ENCODE results near the gene UBAP1L.
"Not testable (repeated sequence)": the region's sequence is repeated elsewhere in the genome, so short reads cannot be mapped to it uniquely, and the experiment has no call there.

The UBAP1L gene

DNA sequence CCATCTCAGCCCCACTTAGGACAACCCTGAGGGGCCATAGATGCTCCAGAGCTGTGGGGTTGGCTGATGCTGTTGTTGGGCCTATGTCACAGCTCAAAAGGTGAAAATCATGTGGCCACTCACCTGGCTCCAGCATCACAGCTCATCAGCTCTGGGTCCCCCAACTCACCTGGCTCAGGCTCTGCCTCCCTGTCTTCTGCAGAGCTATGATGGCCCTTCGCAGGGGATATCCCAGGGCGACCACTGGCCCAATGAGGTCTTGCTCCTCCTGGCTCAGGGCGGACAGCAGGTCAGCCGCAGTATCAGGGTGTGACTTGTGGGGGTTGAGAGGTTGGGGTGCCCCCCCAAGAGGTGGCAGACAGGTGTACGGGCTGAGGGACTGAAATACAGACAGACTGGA lies 15.7 kb downstream of the UBAP1L start:
- no peak for DNase-seq

GRCh38 chr15:65097651-65098263 lies 17.2 kb downstream of the UBAP1L start:
- no peak for DNase-seq

DNA sequence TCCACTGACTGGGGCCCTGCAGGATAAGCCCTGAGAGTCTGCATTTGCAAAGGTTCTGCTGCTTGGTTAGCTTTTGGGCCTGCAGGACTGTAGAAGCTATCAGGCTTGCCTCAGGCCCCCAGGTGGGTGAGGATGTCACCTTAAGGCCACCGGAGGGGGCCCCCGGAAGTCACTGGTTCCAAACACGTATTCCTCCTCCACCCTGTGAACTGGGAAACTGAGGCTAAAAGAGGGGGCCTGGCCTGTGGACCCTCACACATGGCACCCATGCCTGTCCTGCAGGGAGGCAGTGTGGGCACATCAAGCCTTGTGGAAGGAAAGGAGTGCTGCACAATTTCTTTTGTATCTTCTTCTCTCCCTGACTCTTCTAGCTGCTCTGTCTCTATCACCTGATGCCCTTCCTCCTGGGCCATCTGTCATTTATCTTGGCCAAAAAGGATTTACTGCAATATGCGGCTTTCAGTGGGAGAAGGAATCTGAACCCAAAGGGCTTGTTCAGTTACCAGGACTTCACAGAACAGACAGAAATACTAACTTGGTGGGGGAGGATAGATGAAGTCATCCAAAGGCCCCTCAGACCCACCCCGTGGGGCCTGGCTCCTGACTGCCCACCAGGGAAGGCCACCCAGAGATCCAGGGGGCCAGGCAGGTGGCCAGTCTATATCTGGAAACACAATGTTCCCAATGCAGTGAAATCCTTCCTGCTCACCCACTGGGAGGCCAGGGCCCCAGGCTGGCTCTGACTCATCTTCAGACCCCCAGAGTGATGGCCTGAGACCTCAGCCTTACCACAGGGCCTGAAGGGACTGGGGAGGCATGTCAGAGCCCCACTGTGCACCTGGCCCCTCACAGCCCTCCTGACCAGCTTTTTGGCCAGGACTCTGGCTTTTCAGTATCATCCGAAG lies 18.3 kb downstream of the UBAP1L start:
- no peak for DNase-seq

DNA sequence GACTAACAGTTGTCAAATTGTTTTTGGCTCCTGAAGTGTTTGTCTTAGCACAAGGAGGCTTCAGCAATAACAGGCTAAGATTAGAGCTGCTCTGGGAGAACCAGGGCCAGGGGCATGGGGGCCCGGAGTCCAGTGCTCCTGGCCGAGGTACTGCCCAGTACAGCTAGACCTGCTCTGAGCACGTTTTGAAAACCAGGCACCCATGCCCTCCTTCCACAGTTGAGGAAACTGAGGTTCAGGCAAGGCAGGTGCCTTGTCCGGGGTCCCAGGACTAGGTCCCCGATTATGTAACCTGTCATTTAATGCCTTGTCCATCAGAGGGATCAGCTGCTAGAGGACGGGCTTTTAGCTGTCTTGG lies 19.3 kb downstream of the UBAP1L start:
- DNase-seq = no peak

DNA sequence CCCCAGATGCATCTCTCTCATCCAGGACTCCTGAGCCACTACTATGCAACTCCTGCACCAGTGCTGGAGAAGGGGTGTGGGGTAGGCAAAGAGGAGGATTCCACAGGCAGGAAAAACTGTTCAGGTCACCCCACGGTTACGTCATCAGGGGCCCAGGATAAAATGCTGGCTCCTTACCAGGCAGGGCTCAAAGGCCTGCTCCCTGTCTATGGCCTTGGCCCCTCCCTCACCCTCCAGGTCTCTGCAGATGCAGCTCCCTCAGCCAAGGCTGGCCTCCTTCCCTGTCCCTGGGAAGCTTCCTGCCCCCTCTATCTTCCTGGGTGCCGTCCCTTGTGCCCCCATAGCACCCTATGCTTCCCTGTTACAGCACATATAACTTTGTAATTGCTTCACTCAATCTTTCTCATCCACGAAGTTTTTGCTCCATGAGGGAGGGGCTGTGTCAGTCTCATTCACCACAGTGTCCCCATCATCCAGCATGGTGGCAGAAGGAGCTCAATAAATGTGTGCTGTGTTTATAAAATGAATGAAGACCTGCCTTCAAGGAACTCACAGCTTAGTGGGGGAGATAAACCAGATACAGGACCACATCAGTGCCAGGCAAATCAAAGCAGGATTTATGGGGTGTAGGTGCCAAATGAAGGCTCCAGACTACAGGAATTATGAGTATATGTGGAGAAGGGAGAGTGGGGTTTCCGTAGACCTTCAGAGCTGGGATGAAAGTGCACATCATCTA lies 19.8 kb downstream of the UBAP1L start:
- DNase-seq = no peak

DNA sequence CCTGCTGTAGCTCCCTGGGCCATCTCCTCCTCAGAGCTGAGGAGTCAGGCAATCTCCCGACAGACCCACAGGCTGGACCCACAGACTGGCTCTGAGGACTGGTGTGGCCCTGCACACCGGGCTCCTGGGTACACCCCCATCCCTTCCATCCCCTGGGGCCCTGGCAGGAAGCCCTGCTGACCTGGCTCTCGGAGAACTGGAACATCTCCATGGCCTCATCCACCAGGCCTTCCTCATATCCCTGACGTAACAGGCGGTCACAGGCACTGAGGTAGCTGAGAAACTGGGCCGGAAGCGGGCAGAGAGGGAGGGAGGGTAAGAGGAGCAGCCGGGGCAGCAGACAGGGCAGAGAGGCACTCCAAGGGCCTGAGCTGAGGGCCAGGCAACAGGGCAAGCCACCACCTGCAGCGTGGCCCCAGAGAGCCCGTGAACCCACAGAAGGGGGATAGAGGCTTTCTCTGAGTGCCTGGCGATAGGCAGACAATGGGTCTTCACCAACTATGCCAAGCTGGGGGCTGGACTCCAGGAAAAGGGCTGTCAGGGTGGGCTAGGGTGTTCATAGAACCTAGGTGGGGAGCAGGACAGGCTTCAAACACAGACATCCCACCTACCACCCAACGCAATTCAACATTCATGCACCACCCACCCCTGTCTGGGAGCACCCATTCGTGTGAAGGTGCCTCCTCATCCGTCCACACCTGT lies 20.6 kb downstream of the UBAP1L start:
- no peak for DNase-seq

DNA sequence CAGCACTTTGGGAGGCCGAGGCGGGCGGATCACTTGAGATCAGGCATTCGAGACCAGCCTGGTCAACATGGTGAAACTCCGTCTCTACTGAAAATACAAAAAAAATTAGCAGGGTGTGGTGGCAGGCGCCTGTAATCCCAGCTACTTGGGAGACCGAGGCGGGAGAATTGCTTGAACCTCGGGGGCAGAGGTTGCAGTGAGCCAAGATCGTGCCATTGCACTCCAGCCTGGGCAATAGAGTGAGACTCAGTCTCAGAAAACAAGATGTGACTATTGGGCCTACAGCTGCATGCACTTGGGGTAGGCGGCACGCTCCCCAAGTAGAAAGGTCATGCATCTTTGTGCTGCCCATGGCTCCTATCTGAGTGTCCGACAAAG lies 21.2 kb downstream of the UBAP1L start:
- not testable (repeated sequence) for DNase-seq

GRCh38 chr15:65092911-65093792 lies 21.8 kb downstream of the UBAP1L start:
- no peak for DNase-seq

DNA sequence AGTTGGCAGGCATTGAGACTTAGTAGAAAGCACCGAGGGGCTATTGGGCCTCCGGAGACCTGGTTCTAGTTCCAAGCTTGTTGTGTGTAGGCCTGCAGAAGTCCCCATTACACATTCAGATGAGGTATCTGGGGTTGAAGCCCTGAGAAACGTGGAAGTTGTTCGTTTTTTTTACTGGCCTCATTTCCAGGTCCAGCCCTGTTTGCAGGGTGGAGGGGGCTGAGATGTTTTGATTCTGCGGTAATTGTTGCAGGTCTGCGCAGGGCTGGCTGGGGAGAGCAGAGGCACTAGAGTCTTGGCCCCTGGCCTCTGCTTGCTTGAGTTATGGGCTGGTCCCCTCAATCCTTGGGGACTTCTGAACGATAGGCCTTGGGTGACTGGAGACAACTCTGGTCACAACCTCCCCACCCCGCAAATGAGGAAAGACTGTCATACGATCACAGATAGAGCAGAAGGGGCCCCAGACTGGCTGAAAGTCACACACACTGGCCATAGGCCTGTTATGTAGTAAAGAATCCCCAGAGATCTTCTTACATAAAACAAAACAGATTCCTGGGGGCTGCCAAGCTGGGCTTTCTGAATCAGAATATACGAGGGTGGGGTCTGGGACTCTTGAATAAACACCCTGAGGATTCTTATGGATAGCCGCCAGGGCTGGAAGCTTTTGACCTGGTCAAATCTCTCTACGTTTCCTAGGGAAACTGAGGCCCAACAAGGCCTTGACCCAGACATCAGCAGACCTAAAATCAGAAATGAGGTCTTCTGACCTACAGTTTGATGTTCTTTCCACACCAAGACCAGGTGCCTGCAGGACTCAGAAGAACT lies 22.8 kb downstream of the UBAP1L start:
- no peak for DNase-seq

DNA sequence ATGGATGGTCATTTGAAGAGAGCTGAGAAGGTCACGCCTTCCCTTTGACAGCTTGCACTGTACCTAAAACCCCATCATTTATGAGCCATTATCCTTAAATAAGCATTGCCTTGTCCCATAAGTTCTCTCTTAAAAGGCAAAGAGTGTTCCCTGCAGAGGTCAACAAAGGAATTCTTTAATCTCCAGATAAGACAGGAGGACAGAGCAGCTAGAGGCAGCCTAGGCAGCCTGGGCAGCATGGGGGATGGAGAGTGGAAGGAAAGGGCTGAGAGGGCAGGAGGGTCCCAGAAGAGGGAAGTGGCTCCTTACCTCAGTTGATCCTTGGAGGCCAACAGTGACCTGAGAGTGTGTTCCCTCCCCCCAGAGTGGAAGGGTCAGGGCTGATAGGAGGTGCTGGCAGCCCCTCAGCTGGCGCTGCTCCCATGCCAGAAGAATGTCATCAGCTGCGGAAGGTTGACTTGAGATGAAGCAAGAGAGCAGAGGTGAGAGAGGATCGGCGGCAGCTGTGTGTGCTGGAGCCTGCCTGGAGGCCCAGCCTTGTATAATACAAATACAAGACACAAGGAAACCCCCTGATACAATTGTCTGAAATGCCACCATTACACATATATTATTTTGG lies 25.7 kb downstream of the UBAP1L start:
- DNase-seq = no peak

DNA sequence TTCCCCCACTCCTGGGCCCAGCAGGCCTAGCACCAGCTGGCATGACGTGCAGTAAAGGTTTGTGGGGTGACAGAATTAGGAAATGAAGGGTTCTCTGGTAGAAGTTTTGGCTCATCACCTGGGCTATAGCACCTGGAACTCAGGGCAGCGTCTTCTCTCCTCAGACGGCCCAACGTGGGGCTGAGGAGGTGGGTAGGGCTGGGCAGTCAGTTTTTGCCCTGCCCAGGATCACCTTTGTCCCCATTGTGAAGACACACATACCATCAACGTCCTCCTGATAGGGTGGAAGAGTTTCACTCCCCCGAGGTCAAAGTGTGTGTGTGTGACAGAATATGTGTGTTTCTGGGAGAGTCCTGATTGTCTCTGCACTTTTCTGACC lies 26.4 kb downstream of the UBAP1L start:
- DNase-seq = no peak

GRCh38 chr15:65087873-65088642 lies 26.9 kb downstream of the UBAP1L start:
- DNase-seq = no peak

DNA sequence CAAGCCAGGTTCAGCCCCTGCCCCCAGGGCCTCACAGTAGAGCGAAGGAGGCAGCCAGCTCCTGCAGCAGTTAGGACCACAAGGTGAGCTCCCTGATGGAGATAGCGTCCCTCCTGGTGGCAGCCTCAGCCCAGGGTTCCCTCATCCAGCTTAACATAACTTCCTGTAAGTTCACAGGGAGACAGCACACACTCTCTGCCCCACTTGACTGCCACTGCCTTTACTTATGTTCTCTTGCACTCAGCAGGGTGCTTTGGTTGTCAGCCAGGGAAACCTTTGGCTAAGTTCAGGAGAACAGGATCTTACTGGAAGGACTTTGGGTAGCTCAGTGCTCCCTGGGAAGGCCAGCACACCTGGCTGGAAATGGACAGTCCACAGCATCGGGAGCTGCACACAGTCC lies 27.6 kb downstream of the UBAP1L start:
- DNase-seq = no peak

DNA sequence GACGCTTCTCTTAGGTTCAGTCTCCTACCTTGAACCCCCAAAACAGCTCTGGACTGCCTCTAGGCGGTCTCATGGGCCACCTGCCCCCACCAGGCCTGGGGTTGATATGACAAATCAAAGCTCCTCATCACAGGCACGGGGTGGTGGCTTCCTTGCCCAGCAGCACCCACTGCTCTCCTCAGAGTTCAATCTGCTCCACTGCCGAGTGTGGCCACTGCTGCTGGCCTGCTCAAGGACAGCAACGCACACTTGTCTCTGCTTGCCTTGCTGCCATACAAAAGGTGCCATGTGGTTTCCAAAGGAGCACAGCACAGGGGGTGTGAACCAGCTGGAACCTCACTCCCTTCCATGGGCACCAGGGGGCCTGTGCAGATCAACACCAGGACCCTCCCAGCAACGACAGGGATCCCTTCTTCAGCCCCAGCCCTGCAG lies 28.3 kb downstream of the UBAP1L start:
- DNase-seq = no peak

GRCh38 chr15:65085990-65086679 lies 28.9 kb downstream of the UBAP1L start:
- DNase-seq = no peak

DNA sequence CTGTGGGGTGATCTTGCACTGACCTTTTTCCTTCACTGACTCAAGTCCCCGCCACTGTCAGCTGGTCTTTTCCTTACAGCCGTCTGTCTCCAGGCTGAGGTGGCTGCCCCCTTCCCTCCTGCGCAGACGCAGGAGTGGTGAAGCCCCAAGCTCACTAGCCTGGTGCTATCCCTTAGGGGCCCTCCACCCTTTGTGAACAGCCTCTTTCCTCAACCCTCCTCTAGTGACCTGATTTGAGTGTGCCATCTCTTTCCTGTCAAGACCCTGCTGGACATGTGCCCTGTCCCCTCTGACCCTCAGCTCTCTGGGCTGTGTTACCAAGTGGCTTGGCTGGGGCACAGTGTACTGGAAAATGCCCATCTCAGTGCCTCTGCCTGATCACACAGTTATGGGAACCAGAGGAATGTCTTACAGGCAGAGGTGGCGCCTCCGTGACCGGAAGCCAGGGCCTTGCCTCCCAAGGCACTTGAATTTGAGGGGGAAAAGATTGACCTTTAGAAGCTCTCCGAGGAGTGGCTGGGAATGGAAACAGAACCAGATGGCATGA lies 29.7 kb downstream of the UBAP1L start:
- DNase-seq = no peak

GRCh38 chr15:65084500-65085206 lies 30.3 kb downstream of the UBAP1L start:
- no peak for DNase-seq

- no peak for DNase-seq
Observed at GRCh38 chr15:65083262-65083701, 31.7 kb downstream of the UBAP1L start.
